Spleen (tissue), 7 donors: ENCODE measurements around the gene ALOXE3.

Experiments
- CTCF ChIP-seq, 11 experiments: fragments of 200-600 bp in 7 of 11; fragments of 450-650 bp in 4 of 11; sonication (generic) in 4 of 11; IDR thresholded peaks in 8 of 11; conservative IDR thresholded peaks in 3 of 11; 1 replicate in 7 of 11; 2 replicates in 4 of 11; pipeline versions ENCODE4 v1.4.0 to v1.8.0; 2016 to 2021; ENCODE audit warnings: antibody characterized with exemption in 11 of 11, inconsistent platforms in 4 of 11, mild to moderate bottlenecking in 1 of 11
- POLR2A ChIP-seq, 3 donors: fragments of 450-650 bp; IDR thresholded peaks; one replicate each; pipeline ENCODE4 v1.5.1; 2017; ENCODE audit warnings: antibody characterized with exemption in 3 of 3, mild to moderate bottlenecking in 1 of 3
- POLR2AphosphoS5 ChIP-seq, 3 donors: sonication (generic); formaldehyde crosslinking; IDR thresholded peaks; one replicate each; pipeline ENCODE4 v1.5.1; 2017; ENCODE audit warnings: antibody characterized with exemption in 3 of 3
- donor health status: DM: no; HTN: no; CAD: no; lungs with moderate emphysema.
- donor health status: DM: no; HTN: no; CAD: no.
- donor health status: DM: no; HTN: no; CAD: no.

GRCh38 chr17:8100111-8100510 is 18.2 kb downstream of the ALOXE3 start:
- TF ChIP-seq POLR2A (IDR thresholded peaks at IDR 0.05): no peak
- no peak for TF ChIP-seq CTCF (IDR thresholded peaks at IDR 0.05 in 8 of 11, conservative IDR thresholded peaks at IDR 0.05 in 3 of 11)
- no peak for TF ChIP-seq POLR2AphosphoS5 (IDR thresholded peaks at IDR 0.05)
